GM12878 (cell line): ENCODE data around the gene RNASE7.

Experiments
- BACH1 ChIP-seq: fragments of 450-650 bp; IDR thresholded peaks from 2 replicates; pipeline ENCODE4 v1.6.1; 2017; ENCODE audit warnings: mild to moderate bottlenecking, borderline replicate concordance
- BCL11A ChIP-seq: IDR thresholded peaks from 2 replicates; pipeline ENCODE4 v1.6.1; 2011; ENCODE audit warnings: low read depth, low read length
- CEBPB ChIP-seq, 2 experiments: fragments of 150-350 bp in 1 of 2; IDR thresholded peaks; 2 replicates each; pipeline ENCODE4 v1.6.1; 2012 to 2014; ENCODE audit warnings: low read depth in 2 of 2, low read length in 2 of 2, borderline replicate concordance in 1 of 2, inconsistent platforms in 1 of 2
- JUNB ChIP-seq: IDR thresholded peaks from 2 replicates; pipeline ENCODE4 v1.6.1; 2016; ENCODE audit warnings: antibody characterized with exemption, mild to moderate bottlenecking
- NBN ChIP-seq: fragments of 450-650 bp; IDR thresholded peaks from 2 replicates; pipeline ENCODE4 v1.6.1; 2016
- POLR2AphosphoS5 ChIP-seq: IDR thresholded peaks from 2 replicates; pipeline ENCODE4 v1.6.1; 2011; ENCODE audit warnings: mild to moderate bottlenecking, low read length, inconsistent platforms
- TF ChIP-seq, protein P1 (sequence below): IDR thresholded peaks from 2 replicates; pipeline ENCODE4 v1.6.1; 2012; ENCODE audit warnings: mild to moderate bottlenecking, low read depth, low read length
- TF ChIP-seq, protein P2 (sequence below), 3 experiments: IDR thresholded peaks in 2 of 3; conservative IDR thresholded peaks in 1 of 3; 2 replicates each; pipeline ENCODE4 v1.5.1; 2011; ENCODE audit warnings: low read depth in 3 of 3, low read length in 3 of 3, mild to moderate bottlenecking in 3 of 3, control low read depth in 2 of 3, moderate library complexity in 2 of 3, inconsistent platforms in 1 of 3, mixed read lengths in 1 of 3; ENCODE audit not compliant: control insufficient read depth in 2 of 3, insufficient read depth in 1 of 3; ENCODE audit errors: extremely low read depth in 1 of 3
- TF ChIP-seq, protein P3 (sequence below): fragments of 450-650 bp; IDR thresholded peaks from 2 replicates; pipeline ENCODE4 v1.6.1; 2016; ENCODE audit warnings: mild to moderate bottlenecking, moderate library complexity, borderline replicate concordance

DNA sequence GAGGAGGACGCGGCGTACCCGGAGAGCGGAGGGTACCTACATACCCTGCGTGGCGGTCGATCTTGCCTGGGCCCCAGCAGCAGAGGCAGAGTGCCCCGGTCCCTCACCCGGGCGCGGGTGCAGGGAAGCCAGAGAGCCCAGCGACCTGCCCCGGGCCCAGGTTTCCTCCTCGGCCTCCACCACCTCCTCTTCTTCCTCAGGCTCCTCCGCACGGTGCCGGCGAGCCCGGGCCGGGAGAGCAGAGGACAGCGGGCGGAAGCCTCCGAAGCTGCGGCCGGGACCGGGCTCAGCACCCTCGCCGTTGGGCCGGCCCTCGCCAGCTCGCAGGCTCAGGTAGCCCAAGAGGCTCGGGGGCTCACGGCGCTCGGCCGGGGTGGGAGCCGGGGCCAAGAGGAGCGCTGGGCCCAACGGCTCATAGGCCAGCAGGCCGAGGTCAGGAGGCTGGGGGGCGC is 49.7 kb downstream of the RNASE7 start:
- TF ChIP-seq CEBPB (IDR thresholded peaks at IDR 0.05; ENCODE audit: borderline replicate concordance in 1 of 2, low read depth in 2 of 2, low read length in 2 of 2): no peak
- TF ChIP-seq, protein P1, sequence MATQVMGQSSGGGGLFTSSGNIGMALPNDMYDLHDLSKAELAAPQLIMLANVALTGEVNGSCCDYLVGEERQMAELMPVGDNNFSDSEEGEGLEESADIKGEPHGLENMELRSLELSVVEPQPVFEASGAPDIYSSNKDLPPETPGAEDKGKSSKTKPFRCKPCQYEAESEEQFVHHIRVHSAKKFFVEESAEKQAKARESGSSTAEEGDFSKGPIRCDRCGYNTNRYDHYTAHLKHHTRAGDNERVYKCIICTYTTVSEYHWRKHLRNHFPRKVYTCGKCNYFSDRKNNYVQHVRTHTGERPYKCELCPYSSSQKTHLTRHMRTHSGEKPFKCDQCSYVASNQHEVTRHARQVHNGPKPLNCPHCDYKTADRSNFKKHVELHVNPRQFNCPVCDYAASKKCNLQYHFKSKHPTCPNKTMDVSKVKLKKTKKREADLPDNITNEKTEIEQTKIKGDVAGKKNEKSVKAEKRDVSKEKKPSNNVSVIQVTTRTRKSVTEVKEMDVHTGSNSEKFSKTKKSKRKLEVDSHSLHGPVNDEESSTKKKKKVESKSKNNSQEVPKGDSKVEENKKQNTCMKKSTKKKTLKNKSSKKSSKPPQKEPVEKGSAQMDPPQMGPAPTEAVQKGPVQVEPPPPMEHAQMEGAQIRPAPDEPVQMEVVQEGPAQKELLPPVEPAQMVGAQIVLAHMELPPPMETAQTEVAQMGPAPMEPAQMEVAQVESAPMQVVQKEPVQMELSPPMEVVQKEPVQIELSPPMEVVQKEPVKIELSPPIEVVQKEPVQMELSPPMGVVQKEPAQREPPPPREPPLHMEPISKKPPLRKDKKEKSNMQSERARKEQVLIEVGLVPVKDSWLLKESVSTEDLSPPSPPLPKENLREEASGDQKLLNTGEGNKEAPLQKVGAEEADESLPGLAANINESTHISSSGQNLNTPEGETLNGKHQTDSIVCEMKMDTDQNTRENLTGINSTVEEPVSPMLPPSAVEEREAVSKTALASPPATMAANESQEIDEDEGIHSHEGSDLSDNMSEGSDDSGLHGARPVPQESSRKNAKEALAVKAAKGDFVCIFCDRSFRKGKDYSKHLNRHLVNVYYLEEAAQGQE: no peak
- TF ChIP-seq NBN: no peak
- no peak for TF ChIP-seq POLR2AphosphoS5
- TF ChIP-seq BCL11A: no peak
- TF ChIP-seq, protein P2, sequence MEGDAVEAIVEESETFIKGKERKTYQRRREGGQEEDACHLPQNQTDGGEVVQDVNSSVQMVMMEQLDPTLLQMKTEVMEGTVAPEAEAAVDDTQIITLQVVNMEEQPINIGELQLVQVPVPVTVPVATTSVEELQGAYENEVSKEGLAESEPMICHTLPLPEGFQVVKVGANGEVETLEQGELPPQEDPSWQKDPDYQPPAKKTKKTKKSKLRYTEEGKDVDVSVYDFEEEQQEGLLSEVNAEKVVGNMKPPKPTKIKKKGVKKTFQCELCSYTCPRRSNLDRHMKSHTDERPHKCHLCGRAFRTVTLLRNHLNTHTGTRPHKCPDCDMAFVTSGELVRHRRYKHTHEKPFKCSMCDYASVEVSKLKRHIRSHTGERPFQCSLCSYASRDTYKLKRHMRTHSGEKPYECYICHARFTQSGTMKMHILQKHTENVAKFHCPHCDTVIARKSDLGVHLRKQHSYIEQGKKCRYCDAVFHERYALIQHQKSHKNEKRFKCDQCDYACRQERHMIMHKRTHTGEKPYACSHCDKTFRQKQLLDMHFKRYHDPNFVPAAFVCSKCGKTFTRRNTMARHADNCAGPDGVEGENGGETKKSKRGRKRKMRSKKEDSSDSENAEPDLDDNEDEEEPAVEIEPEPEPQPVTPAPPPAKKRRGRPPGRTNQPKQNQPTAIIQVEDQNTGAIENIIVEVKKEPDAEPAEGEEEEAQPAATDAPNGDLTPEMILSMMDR (IDR thresholded peaks at IDR 0.05 in 2 of 3, conservative IDR thresholded peaks at IDR 0.05 in 1 of 3; ENCODE audit: control insufficient read depth in 2 of 3, extremely low read depth in 1 of 3, insufficient read depth in 1 of 3, low read depth in 3 of 3, low read length in 3 of 3): no peak
- TF ChIP-seq, protein P3, sequence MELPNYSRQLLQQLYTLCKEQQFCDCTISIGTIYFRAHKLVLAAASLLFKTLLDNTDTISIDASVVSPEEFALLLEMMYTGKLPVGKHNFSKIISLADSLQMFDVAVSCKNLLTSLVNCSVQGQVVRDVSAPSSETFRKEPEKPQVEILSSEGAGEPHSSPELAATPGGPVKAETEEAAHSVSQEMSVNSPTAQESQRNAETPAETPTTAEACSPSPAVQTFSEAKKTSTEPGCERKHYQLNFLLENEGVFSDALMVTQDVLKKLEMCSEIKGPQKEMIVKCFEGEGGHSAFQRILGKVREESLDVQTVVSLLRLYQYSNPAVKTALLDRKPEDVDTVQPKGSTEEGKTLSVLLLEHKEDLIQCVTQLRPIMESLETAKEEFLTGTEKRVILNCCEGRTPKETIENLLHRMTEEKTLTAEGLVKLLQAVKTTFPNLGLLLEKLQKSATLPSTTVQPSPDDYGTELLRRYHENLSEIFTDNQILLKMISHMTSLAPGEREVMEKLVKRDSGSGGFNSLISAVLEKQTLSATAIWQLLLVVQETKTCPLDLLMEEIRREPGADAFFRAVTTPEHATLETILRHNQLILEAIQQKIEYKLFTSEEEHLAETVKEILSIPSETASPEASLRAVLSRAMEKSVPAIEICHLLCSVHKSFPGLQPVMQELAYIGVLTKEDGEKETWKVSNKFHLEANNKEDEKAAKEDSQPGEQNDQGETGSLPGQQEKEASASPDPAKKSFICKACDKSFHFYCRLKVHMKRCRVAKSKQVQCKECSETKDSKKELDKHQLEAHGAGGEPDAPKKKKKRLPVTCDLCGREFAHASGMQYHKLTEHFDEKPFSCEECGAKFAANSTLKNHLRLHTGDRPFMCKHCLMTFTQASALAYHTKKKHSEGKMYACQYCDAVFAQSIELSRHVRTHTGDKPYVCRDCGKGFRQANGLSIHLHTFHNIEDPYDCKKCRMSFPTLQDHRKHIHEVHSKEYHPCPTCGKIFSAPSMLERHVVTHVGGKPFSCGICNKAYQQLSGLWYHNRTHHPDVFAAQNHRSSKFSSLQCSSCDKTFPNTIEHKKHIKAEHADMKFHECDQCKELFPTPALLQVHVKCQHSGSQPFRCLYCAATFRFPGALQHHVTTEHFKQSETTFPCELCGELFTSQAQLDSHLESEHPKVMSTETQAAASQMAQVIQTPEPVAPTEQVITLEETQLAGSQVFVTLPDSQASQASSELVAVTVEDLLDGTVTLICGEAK: no peak
- TF ChIP-seq JUNB: no peak
- no peak for TF ChIP-seq BACH1
